ENCODE data around the gene ALKBH5.

ALKBH5 gene

GRCh38 chr17:18159551-18160120 lies 24.0 kb upstream of the ALKBH5 start:
- no peak for DNase-seq

GRCh38 chr17:18160128-18160856 lies 23.3 kb upstream of the ALKBH5 start:
- DNase-seq = no peak

GRCh38 chr17:18161207-18162145 lies 22.2 kb upstream of the ALKBH5 start:
- DNase-seq = no peak

- no peak for DNase-seq
Observed at GRCh38 chr17:18163547-18163946, 20.1 kb upstream of the ALKBH5 start.

GRCh38 chr17:18166894-18167293 lies 16.7 kb upstream of the ALKBH5 start:
- no peak for DNase-seq

GRCh38 chr17:18167421-18167820 lies 16.2 kb upstream of the ALKBH5 start:
- DNase-seq = no peak

- no peak for DNase-seq
Observed at GRCh38 chr17:18172531-18173278, 10.9 kb upstream of the ALKBH5 start.

- DNase-seq = no peak
Observed at GRCh38 chr17:18173740-18174139, 9.9 kb upstream of the ALKBH5 start.

- DNase-seq = no peak
Observed at GRCh38 chr17:18176176-18176575, 7.5 kb upstream of the ALKBH5 start.

- DNase-seq = no peak
Observed at GRCh38 chr17:18177133-18177532, 6.5 kb upstream of the ALKBH5 start.

GRCh38 chr17:18177722-18178121 lies 5.9 kb upstream of the ALKBH5 start:
- no peak for DNase-seq

GRCh38 chr17:18179196-18179595 lies 4.4 kb upstream of the ALKBH5 start:
- no peak for DNase-seq

GRCh38 chr17:18179804-18180203 lies 3.8 kb upstream of the ALKBH5 start:
- no peak for DNase-seq

GRCh38 chr17:18181358-18181757 lies 2.3 kb upstream of the ALKBH5 start:
- DNase-seq = no peak

GRCh38 chr17:18182110-18182977 lies 1.3 kb upstream of the ALKBH5 start:
- no peak for DNase-seq

GRCh38 chr17:18182978-18183333 lies 672 bp upstream of the ALKBH5 start:
- no peak for DNase-seq

- DNase-seq = peak; percentile 79
Observed at GRCh38 chr17:18184143-18185031, 759 bp downstream of the ALKBH5 start.

- DNase-seq = no peak
Observed at GRCh38 chr17:18185391-18185790, 1.8 kb downstream of the ALKBH5 start.

GRCh38 chr17:18185832-18186626 lies 2.4 kb downstream of the ALKBH5 start:
- DNase-seq = no peak

GRCh38 chr17:18186627-18186982 lies 3.0 kb downstream of the ALKBH5 start:
- no peak for DNase-seq
